CD14-positive monocyte (primary cell): ENCODE data around the gene CREB5. TPM values are rescaled to one million over a fixed set of nuclear protein-coding genes. Genes with fewer than 3 reads are reported as not detected.

ENCODE experiments used
- DNase-seq, 3 donors: peaks; one replicate each; pipeline ENCODE4 v3.0.0-alpha.2; 2011 to 2022
- H2AFZ ChIP-seq: 2 replicates; pipeline ENCODE4 v1.6.0; 2012; ENCODE audit warnings: mild to moderate bottlenecking, low read depth, low read length, inconsistent platforms; ENCODE audit not compliant: insufficient read depth, poor library complexity, severe bottlenecking
- H3K27ac ChIP-seq, 2 donors: 1 replicate in 1 of 2; 2 replicates in 1 of 2; pipeline ENCODE4 v1.5.1; 2012 to 2013; ENCODE audit warnings: low read length in 2 of 2, control low read depth in 1 of 2, inconsistent platforms in 1 of 2, low read depth in 1 of 2, mild to moderate bottlenecking in 1 of 2
- H3K27me3 ChIP-seq, 2 donors: one replicate each; pipeline versions ENCODE4 v1.6.0 to v1.6.1; 2011 to 2013; ENCODE audit warnings: low read length in 2 of 2; ENCODE audit not compliant: control insufficient read depth in 2 of 2, insufficient read depth in 2 of 2
- H3K36me3 ChIP-seq, 2 donors: replicated peaks in 1 of 2; 1 replicate in 1 of 2; 2 replicates in 1 of 2; pipeline versions ENCODE4 v1.5.1 to v1.6.1; 2012 to 2013; ENCODE audit warnings: low read length in 2 of 2, control low read depth in 1 of 2, inconsistent platforms in 1 of 2, mild to moderate bottlenecking in 1 of 2; ENCODE audit not compliant: insufficient read depth in 2 of 2, control insufficient read depth in 1 of 2
- H3K4me1 ChIP-seq, 2 donors: 1 replicate in 1 of 2; 2 replicates in 1 of 2; pipeline versions ENCODE4 v1.5.1 to v1.6.1; 2012 to 2013; ENCODE audit warnings: low read length in 2 of 2, control low read depth in 1 of 2, inconsistent platforms in 1 of 2, mild to moderate bottlenecking in 1 of 2, moderate library complexity in 1 of 2; ENCODE audit not compliant: insufficient read depth in 2 of 2, control insufficient read depth in 1 of 2
- H3K4me2 ChIP-seq: replicated peaks from 2 replicates; pipeline ENCODE3; 2012; ENCODE audit warnings: low read length, moderate library complexity, mild to moderate bottlenecking; ENCODE audit not compliant: poor library complexity, severe bottlenecking; ENCODE audit errors: extremely low read depth
- H3K4me3 ChIP-seq, 3 experiments: fragments of 200-600 bp in 1 of 3; sonication (generic) in 1 of 3; replicated peaks in 1 of 3; 1 replicate in 2 of 3; 2 replicates in 1 of 3; pipeline ENCODE4 v1.5.1; 2011 to 2013; ENCODE audit warnings: low read length in 3 of 3, mild to moderate bottlenecking in 3 of 3, control low read depth in 2 of 3, low read depth in 2 of 3, inconsistent platforms in 1 of 3, moderate library complexity in 1 of 3
- H3K79me2 ChIP-seq: 2 replicates; pipeline ENCODE4 v1.6.0; 2012; ENCODE audit warnings: mild to moderate bottlenecking, control low read depth, inconsistent platforms, low read length, moderate library complexity; ENCODE audit not compliant: insufficient read depth
- H3K9ac ChIP-seq: 2 replicates; pipeline ENCODE4 v1.6.0; 2017; ENCODE audit warnings: low read length, mild to moderate bottlenecking; ENCODE audit not compliant: insufficient read depth, poor library complexity, severe bottlenecking
- H3K9me3 ChIP-seq, 2 donors: replicated peaks in 1 of 2; 1 replicate in 1 of 2; 2 replicates in 1 of 2; pipeline versions ENCODE4 v1.5.1 to v1.6.1; 2012 to 2013; ENCODE audit warnings: low read length in 2 of 2, control low read depth in 1 of 2; ENCODE audit not compliant: control insufficient read depth in 1 of 2, insufficient read depth in 1 of 2
- H4K20me1 ChIP-seq: 2 replicates; pipeline ENCODE4 v1.6.0; 2012; ENCODE audit warnings: mild to moderate bottlenecking, low read length, control low read depth, moderate library complexity; ENCODE audit not compliant: insufficient read depth
- H3K27ac Mint-ChIP-seq, 7 donors: one replicate each; pipeline ENCODE4 v1.8.0; 2020; ENCODE audit warnings: mild to moderate bottlenecking in 7 of 7, mixed read lengths in 7 of 7, moderate library complexity in 6 of 7, inconsistent platforms in 2 of 7
- H3K27me3 Mint-ChIP-seq, 3 donors: one replicate each; pipeline ENCODE4 v1.8.0; 2021 to 2022; ENCODE audit warnings: low read depth in 3 of 3, mild to moderate bottlenecking in 3 of 3, mixed read lengths in 3 of 3, moderate library complexity in 3 of 3, inconsistent platforms in 1 of 3
- H3K36me3 Mint-ChIP-seq, 2 donors: one replicate each; pipeline ENCODE4 v1.8.0; 2020; ENCODE audit warnings: mixed read lengths in 2 of 2, inconsistent platforms in 1 of 2, mild to moderate bottlenecking in 1 of 2
- H3K4me1 Mint-ChIP-seq: one replicate; pipeline ENCODE4 v1.8.0; 2020; ENCODE audit warnings: mild to moderate bottlenecking, mixed read lengths
- H3K4me3 Mint-ChIP-seq, 2 donors: one replicate each; pipeline ENCODE4 v1.8.0; 2020; ENCODE audit warnings: mild to moderate bottlenecking in 2 of 2, mixed read lengths in 2 of 2, moderate library complexity in 1 of 2
- H3K9me3 Mint-ChIP-seq, 7 donors: one replicate each; pipeline ENCODE4 v1.8.0; 2020 to 2022; ENCODE audit warnings: mixed read lengths in 7 of 7, mild to moderate bottlenecking in 6 of 7, moderate library complexity in 6 of 7, inconsistent platforms in 2 of 7
- WGBS: methylation state at CpG from one replicate; pipeline ENCODE4 v1.1.5; 2013; ENCODE audit warnings: missing lambda C conversion rate; ENCODE audit not compliant: insufficient coverage; 5-methylcytosine and 5-hydroxymethylcytosine counted together
- intact Hi-C, 2 donors: fragments of 100-400 bp; cut with micrococcal nuclease; formaldehyde crosslinking; loops; one replicate each; pipeline versions ENCODE4 v1.15.0 to v1.15.1; 2023
- polyA plus RNA-seq, 3 donors: library from polyadenylated mRNA; depleted of rRNA in 1 of 3; unstranded in 2 of 3; stranded (reverse) in 1 of 3; fragments of 300-500 nt in 2 of 3; fragments of >200 nt in 1 of 3; fragmentation: Illumina TruSeq in 2 of 3; gene quantifications; 1 replicate in 2 of 3; 2 replicates in 1 of 3; pipeline ENCODE4 v1.2.3, GENCODE V29; 2012 to 2021
- TF ChIP-seq, protein P1 (sequence below): fragments of 200-600 bp; IDR thresholded peaks from one replicate; pipeline ENCODE4 v1.8.0; 2022; ENCODE audit warnings: antibody characterized with exemption, mild to moderate bottlenecking

The CREB5 gene
- polyA plus RNA-seq, 3 donors: 25.1 to 72.3 (median 44.2) TPM

DNA sequence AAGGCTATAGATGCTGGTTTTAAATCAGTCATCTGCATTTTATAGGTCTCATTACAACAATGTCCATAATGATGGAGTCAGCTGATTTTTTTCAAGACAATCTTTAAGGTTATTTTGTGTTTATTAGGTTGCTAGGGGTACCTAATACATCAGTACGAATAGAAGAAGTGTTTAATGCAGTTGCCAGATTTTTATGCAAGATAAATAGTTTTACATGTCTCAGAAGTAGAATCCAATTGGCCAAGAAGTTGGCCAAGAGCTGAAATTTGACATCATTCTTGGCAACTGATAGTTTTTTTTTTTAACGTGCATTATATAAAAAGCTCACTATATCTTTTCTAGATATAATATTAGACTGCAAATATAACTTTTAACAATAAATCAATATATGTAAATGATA is 337.3 kb downstream of the CREB5 start:
- Mint-ChIP-seq H3K36me3 (peaks cover 24 to 48% of the 10 kb centered on the region in 2 donors), H3K27ac (no peak overlapping the region), H3K4me1 (peaks cover 19% of the 10 kb centered on the region), H3K4me3 (no peak overlapping the region), H3K27me3 (peaks cover 0 to 2% (median 0%) of the 10 kb centered on the region in 3 donors), H3K9me3 (no peaks in the 10 kb centered on the region)
- peaks cover 0 to 23% of the 10 kb centered on the region in 2 donors for H3K36me3 ChIP-seq
- H2AFZ ChIP-seq: no peak overlapping the region
- no peak overlapping the region for H3K4me2 ChIP-seq
- intact Hi-C loops: no loop called here
- TF ChIP-seq, protein P1, sequence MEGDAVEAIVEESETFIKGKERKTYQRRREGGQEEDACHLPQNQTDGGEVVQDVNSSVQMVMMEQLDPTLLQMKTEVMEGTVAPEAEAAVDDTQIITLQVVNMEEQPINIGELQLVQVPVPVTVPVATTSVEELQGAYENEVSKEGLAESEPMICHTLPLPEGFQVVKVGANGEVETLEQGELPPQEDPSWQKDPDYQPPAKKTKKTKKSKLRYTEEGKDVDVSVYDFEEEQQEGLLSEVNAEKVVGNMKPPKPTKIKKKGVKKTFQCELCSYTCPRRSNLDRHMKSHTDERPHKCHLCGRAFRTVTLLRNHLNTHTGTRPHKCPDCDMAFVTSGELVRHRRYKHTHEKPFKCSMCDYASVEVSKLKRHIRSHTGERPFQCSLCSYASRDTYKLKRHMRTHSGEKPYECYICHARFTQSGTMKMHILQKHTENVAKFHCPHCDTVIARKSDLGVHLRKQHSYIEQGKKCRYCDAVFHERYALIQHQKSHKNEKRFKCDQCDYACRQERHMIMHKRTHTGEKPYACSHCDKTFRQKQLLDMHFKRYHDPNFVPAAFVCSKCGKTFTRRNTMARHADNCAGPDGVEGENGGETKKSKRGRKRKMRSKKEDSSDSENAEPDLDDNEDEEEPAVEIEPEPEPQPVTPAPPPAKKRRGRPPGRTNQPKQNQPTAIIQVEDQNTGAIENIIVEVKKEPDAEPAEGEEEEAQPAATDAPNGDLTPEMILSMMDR: no peak
- no CpG with 5 or more reads among the region's 2 CpGs for WGBS
- H3K4me1 ChIP-seq: peaks cover 0 to 7% of the 10 kb centered on the region in 2 donors
- no peaks in the 10 kb centered on the region for H3K9me3 ChIP-seq
- no peak overlapping the region for H3K4me3 ChIP-seq
- no peak overlapping the region for H3K27ac ChIP-seq
- peaks cover 98% of the 10 kb centered on the region for H4K20me1 ChIP-seq
- no peak overlapping the region for H3K9ac ChIP-seq
- H3K79me2 ChIP-seq: no peaks in the 10 kb centered on the region
- H3K27me3 ChIP-seq: no peaks in the 10 kb centered on the region
- DNase-seq: no peak

DNA sequence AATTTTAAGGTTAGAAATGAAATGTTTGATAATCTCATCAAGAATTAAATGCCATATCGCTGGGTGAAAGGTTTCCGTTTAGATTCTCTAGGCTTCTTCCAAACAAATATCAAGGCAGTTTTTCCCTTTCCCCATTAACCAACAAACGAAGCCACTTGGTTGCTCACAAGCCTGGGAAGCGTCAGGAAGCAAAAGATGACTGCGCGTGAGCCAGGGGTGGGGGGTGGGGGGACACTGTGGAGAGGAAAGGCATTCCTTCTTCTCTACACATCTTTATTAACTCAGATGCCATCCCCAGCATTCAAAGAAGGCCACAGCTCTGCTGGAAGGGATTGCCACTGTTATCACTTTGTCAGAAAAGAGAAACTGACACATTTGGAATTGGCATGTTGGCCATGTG is 338.7 kb downstream of the CREB5 start:
- Histone ChIP-seq H3K4me2 (no peak overlapping the region), H3K9ac (no peak overlapping the region), H3K27ac (no peak overlapping the region), H3K79me2 (no peaks in the 10 kb centered on the region), H2AFZ (no peak overlapping the region), H3K4me1 (peaks cover 0 to 7% of the 10 kb centered on the region in 2 donors), H4K20me1 (peaks cover 98% of the 10 kb centered on the region), H3K4me3 (no peak overlapping the region), H3K27me3 (no peaks in the 10 kb centered on the region), H3K36me3 (peaks cover 0 to 25% of the 10 kb centered on the region in 2 donors), H3K9me3 (no peaks in the 10 kb centered on the region)
- Mint-ChIP-seq H3K27ac (no peak overlapping the region), H3K9me3 (no peaks in the 10 kb centered on the region), H3K4me3 (no peak overlapping the region), H3K27me3 (peaks cover 0 to 2% (median 0%) of the 10 kb centered on the region in 3 donors), H3K4me1 (peaks cover 19% of the 10 kb centered on the region), H3K36me3 (peaks cover 35 to 51% of the 10 kb centered on the region in 2 donors)
- no CpG with 5 or more reads among the region's 6 CpGs for WGBS
- TF ChIP-seq, protein P1: no peak
- intact Hi-C loops: no loop called here
- DNase-seq: no peak
